GM21423 (cell line): Measurements from ENCODE around the gene RPSA.
A peak's percentile ranks its signal among the peaks of the same experiment; 100 is the strongest.
"Not testable (repeated sequence)": the region's sequence is repeated elsewhere in the genome, so short reads cannot be mapped to it uniquely, and the experiment has no call there.

Experiments
- ATAC-seq: cut with Tn5 transposase; IDR thresholded peaks from one replicate; pipeline ENCODE4 v1.9.1; 2021; ENCODE audit warnings: mild to moderate bottlenecking, moderate library complexity; ENCODE audit not compliant: unreplicated experiment

RPSA gene

GRCh38 chr3:39406368-39407258, at the start of gene RPSA:
TSS of gene RPSA (plus strand) at chr3:39406720. CDS start at chr3:39407654, 934 bp downstream.
- ATAC-seq, result peak; percentile 93

DNA sequence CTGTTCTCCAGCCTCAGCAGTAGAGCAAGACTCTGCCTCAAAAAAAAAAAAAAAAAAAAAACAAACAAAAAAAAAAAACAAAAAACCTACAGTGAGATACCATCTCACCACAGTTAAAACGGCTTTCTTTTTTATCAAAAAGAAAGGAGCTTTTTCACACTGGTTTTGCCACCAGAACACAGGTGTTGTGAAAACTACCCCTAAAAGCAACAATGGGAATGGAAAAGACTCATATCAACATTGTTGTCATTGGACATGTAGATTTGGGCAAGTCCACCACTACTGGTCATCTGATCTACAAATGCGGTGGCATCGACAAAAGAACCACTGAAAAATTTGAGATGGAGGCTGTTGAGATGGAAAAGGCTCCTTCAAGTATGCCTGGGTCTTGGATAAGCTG, 48.2 kb upstream of the RPSA start:
- ATAC-seq, result no peak

GRCh38 chr3:39361252-39361927, 45.1 kb upstream of the RPSA start:
- ATAC-seq, result peak; percentile 65

DNA sequence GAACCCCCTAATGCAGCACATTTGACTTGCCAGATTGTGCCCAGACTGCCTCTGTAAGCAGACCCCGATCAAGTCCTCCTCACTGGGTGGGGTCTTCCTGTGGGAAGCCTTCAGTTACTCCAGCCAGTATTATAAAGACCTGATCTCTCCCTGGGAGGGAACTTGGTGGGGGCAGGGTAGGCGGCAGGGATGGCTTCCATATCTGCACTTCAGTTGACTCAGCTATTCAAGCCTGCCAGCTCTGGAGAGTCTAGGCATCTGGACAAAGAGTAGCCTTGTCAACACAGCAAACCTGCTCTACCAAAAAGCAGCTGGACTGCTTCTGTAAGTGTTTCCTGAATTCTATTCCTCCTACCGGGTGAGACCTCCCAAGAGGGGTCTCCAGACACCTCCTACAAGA, 44.3 kb upstream of the RPSA start:
- ATAC-seq, result no peak

GRCh38 chr3:39362812-39363211, 43.7 kb upstream of the RPSA start:
- ATAC-seq, result no peak

- ATAC-seq, result not testable (repeated sequence)
Measured at GRCh38 chr3:39370450-39370849, 36.1 kb upstream of the RPSA start.

GRCh38 chr3:39372833-39373232, 33.7 kb upstream of the RPSA start:
- ATAC-seq, result no peak

DNA sequence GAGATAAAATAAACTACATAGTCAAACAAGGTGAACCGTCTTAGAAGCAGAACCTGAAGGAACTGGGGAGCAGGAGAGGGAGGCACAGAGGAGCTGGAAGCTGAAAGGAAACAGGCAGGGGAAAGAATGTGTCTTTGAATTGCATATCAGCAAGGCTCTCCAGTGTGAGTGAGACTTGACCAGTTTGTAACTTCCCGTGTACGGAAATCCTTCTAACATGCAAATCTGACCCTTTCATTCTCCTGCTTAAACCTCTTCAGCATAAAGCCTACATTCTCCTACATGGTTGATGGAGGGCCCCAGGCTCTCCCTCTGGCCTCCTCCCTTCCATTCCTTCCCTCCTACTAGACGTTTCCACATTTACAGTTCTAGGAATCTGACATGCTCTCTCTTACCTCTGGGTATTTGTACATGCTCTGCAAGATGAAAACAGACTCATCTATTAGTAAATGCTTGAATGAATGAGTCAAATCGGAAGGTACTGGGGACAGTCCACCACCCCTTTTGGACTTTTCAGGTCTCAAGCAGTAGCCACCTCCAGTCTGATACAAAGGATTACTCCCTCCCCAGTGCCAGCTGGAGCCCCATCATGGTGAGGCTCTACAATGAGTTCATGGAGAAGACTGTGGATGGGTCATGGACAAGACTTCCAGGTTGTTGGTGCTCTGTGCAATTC, 29.4 kb upstream of the RPSA start:
- ATAC-seq, result no peak

DNA sequence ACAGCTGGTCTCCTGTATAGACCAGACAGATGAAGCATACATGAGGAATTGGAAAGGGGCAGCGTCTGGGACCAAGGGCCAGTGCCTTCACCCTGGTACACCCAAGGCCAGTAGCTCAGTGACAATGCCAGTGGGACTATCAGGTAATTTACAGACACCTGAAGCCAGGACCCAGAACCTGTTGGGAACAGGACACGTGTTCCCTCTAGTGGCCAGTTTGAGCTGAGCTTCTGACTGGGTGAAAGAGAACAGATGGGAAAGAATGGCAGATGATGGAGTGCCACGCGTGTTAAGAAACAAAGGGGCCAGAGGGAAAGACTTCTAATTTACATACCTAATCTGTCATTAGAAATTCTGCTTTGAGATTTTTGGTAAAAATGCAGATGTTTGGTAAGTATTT, 28.4 kb upstream of the RPSA start:
- ATAC-seq, result peak; percentile 70

DNA sequence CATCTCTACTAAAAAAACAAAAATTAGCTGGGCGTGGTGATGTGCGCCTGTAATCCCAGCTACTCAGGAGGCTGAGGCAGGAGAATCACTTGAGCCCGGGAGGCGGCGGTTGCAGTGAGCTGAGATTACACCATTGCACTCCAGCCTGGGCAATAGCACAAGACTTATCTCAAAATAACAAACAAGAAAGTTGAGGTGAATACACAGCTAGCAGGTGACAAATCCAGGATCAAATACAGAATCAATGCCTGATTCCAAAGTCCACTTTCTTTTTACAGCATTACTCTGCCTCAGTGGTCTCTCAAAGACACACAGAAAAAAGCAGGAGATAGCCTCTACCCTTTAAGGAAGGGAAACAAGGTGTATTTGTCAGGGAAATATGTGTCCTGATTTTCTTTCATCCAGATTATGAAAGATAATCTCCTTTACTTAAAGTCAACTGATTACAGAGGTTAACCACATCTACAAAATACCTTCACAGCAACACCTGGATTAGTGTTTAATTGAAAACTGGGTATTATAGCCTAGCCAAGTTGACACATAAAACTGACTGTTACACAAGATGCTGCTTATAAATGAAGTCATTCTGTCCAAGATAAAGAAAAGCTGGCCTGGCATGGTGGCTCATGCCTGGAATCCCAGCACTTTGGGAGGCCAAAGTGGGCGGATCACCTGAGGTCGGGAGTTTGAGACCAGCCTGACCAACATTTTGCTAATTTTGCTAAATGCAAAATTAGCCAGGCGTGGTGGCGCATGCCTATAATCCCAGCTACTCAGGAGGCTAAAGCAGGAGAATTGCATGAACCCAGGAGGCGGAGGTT, 27.4 kb upstream of the RPSA start:
- ATAC-seq, result no peak

GRCh38 chr3:39379778-39380155, 26.8 kb upstream of the RPSA start:
- ATAC-seq, result no peak

- ATAC-seq, result no peak
Measured at GRCh38 chr3:39381432-39381831, 25.1 kb upstream of the RPSA start.

DNA sequence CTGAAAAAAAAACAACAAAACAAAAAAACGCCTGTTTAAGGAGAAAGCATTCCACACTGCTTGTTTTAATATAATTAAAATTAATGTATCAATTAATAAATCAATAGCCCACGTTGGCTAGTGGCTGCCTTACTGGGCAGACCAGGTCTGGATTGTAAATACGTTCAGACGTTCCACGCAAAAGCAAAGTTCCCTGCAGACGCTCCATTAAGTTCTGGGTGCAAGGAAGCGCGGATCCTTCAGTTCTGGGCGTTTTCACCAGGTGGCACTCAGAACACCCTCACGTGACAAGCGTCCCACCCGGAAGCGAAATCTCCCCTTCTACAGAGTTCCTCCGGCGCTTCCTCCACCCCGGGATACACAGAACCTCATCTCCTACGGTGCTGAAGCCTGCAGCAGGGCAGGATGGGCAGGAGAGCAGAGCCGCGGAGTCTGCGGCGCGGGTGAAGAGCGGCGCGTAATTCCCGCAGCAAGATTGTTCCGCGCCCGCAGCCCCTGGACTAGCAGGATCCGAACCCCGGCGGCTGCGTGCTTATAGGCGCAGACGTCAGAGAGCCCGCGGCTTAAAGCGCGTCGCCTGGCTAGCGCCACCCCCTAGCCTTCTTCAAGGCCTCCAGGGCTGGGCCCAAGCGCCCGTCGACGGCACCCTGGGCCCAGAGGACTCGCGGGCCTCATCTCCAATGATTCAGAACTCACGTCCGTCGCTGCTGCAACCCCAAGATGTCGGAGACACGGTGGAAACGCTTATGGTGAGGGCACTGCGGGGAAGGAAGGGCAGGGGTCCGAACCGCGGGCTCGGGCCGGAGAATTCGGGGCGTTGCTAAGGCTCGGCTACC, 23.3 kb upstream of the RPSA start, which contains the start of gene SLC25A38:
TSS of gene SLC25A38 (plus strand) at position 326 of the 836 bp plus-strand sequence. CDS start at position 681, 355 bp downstream.
- ATAC-seq, result peak; percentile 69

DNA sequence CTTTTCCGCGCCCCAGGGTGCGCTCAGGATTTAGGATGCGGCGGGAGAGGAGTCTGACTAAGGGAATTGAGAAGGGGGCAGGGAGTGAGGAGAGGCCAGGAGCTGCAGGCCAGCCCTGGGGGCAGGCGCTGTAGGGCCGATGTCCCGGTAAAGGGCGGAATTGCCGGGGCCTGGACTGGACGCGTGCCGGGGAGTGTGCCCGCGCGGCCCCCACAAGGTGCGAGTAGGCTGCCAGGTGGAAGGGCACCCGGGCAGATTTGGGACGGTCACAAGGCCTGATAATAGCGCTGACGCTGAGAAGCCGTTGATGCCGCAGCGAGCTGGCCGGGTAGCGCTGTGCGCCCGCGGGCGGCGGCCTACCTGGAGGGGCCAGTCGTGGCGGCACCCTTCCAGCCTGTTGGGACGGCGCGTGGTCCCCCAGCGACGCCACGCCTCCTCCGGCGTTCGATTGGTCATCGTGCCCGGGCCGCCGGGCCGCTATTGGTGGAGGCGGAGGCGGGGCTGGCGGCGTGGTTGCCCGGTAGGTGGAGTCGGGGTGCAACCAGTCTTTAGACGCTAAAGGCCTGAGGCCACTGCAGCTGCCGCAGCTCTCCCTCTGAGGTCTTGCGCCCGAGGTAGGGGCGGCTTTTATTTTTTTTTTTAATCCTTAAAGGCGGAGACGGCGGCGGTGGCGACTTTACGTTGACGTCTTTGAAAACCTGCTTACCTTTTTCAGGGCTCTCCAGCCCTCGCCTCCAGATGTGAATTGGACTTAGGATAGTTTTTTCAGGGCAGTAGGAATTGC, 22.4 kb upstream of the RPSA start:
- ATAC-seq, result peak; percentile 75

DNA sequence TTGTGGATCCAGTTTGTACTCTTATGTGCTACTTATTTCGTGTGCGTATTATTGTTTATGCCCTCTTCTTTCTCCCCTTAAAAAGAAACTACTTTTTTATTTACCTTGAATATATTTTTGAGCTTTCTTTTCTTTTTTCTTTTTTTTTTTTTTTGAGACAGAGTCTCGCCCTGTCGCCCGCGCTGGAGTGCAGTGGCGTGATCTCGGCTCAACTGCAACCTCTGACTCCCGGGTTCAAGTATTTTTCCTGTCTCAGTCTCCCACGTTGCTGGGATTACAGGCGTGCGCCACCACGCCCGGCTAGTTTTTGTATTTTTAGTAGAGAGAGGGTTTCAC, 21.9 kb upstream of the RPSA start:
- no peak for ATAC-seq

GRCh38 chr3:39385456-39386090, 20.9 kb upstream of the RPSA start:
- no peak for ATAC-seq

- ATAC-seq, result no peak
Measured at GRCh38 chr3:39386318-39386717, 20.2 kb upstream of the RPSA start.

DNA sequence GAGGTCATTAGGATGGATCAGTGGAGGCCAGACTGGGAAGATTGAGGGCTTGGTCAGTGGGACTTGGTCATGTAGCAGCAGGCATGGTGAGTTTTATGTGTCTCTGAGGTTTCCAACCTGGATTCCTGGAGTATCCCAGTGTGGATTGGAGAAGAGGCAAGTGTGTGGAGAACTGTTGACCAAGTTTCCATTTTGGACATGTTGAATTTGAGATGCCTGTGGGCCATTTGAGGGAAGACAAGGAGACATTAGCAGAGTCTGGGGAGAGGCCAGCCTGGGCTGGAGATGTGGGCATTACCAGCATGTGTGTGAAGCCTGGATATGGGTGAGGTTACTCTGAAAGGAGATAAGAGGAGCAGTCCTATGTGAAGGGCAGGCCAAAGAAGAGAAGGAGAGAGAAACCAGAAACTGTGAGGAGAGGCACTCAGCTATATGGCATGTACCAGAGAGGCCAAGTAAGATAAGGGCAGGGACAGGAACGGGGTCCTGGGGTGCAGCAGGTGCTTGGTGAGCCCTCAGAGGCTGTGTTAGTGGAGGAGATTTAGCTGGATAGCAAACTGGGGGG, 19.0 kb upstream of the RPSA start:
- no peak for ATAC-seq
